HepG2 (cell line): Measurements from ENCODE around the gene WRAP73. TPM values are rescaled to one million over a fixed set of nuclear protein-coding genes. Genes with fewer than 3 reads are reported as not detected.
A peak's percentile ranks its signal among the peaks of the same experiment; 100 is the strongest.

Source experiments
- BRD4 ChIP-seq: sonication (generic); formaldehyde crosslinking; IDR thresholded peaks from 2 replicates; pipeline ENCODE4 v1.4.0; 2020; ENCODE audit warnings: missing genetic modification reagents
- CBX1 ChIP-seq: IDR thresholded peaks from one replicate; pipeline ENCODE4 v1.6.1; 2016; ENCODE audit warnings: antibody characterized with exemption, low read depth
- CBX2 ChIP-seq, 2 experiments: fragments of 200-600 bp in 1 of 2; sonication (generic); formaldehyde crosslinking in 1 of 2; IDR thresholded peaks; 2 replicates each; pipeline versions ENCODE4 v1.7.0 to v1.8.1; 2018 to 2022; ENCODE audit warnings: low read depth in 2 of 2, low read length in 1 of 2, mild to moderate bottlenecking in 1 of 2, missing genetic modification reagents in 1 of 2
- E2F5 ChIP-seq: sonication (generic); formaldehyde crosslinking; conservative IDR thresholded peaks from 2 replicates; pipeline ENCODE4 v1.4.0; 2020; ENCODE audit warnings: missing genetic modification reagents
- IKZF4 ChIP-seq: sonication (generic); formaldehyde crosslinking; IDR thresholded peaks from 2 replicates; pipeline ENCODE4 v1.5.1; 2020; ENCODE audit warnings: borderline replicate concordance, mild to moderate bottlenecking, low read depth, missing genetic modification reagents; ENCODE audit errors: not compliant biosample characterization
- IKZF5 ChIP-seq: IDR thresholded peaks from 2 replicates; pipeline ENCODE4 v1.6.1; 2018; ENCODE audit warnings: missing genetic modification reagents, mild to moderate bottlenecking, missing compliant biosample characterization
- KDM2A ChIP-seq: sonication (generic); formaldehyde crosslinking; IDR thresholded peaks from 2 replicates; pipeline ENCODE4 v1.4.0; 2020; ENCODE audit warnings: low read depth, missing genetic modification reagents, borderline replicate concordance
- MAZ ChIP-seq, 2 experiments: sonication (generic) in 1 of 2; formaldehyde crosslinking in 1 of 2; IDR thresholded peaks; 2 replicates each; pipeline versions ENCODE4 v1.5.0 to v1.6.1; 2012 to 2020; ENCODE audit warnings: low read depth in 2 of 2, mild to moderate bottlenecking in 2 of 2, borderline replicate concordance in 1 of 2, improper control_type of control experiment in 1 of 2, low read length in 1 of 2, missing genetic modification reagents in 1 of 2, moderate library complexity in 1 of 2
- PRDM15 ChIP-seq: sonication (generic); formaldehyde crosslinking; IDR thresholded peaks from 2 replicates; pipeline ENCODE4 v1.4.0; 2020; ENCODE audit warnings: missing genetic modification reagents
- RBAK ChIP-seq: sonication (generic); formaldehyde crosslinking; IDR thresholded peaks from 2 replicates; pipeline ENCODE4 v1.5.1; 2020; ENCODE audit warnings: mild to moderate bottlenecking, missing genetic modification reagents
- REST ChIP-seq, 2 experiments: IDR thresholded peaks; 2 replicates each; pipeline ENCODE4 v1.6.1; 2011 to 2012; ENCODE audit warnings: low read length in 2 of 2, borderline replicate concordance in 1 of 2, low read depth in 1 of 2, mild to moderate bottlenecking in 1 of 2, moderate library complexity in 1 of 2
- TP53 ChIP-seq: sonication (generic); formaldehyde crosslinking; conservative IDR thresholded peaks from 2 replicates; pipeline ENCODE4 v1.4.0; 2020; ENCODE audit warnings: missing genetic modification reagents
- YEATS4 ChIP-seq: sonication (generic); formaldehyde crosslinking; IDR thresholded peaks from 2 replicates; pipeline ENCODE4 v1.4.0; 2020; ENCODE audit warnings: missing genetic modification reagents, borderline replicate concordance
- ZFP90 ChIP-seq: sonication (generic); formaldehyde crosslinking; IDR thresholded peaks from 2 replicates; pipeline ENCODE4 v1.8.0; 2022; ENCODE audit warnings: missing genetic modification reagents, mild to moderate bottlenecking, inconsistent platforms, borderline replicate concordance
- ZNF136 ChIP-seq: sonication (generic); formaldehyde crosslinking; IDR thresholded peaks from 2 replicates; pipeline ENCODE4 v1.8.1; 2022; ENCODE audit warnings: low read depth, mild to moderate bottlenecking, moderate library complexity, missing genetic modification reagents
- ZNF607 ChIP-seq: sonication (generic); formaldehyde crosslinking; IDR thresholded peaks from 2 replicates; pipeline ENCODE4 v1.5.1; 2020; ENCODE audit warnings: missing genetic modification reagents, mild to moderate bottlenecking, borderline replicate concordance
- ZSCAN25 ChIP-seq: sonication (generic); formaldehyde crosslinking; IDR thresholded peaks from 2 replicates; pipeline ENCODE4 v1.8.0; 2022; ENCODE audit warnings: mild to moderate bottlenecking, missing genetic modification reagents
- polyA plus RNA-seq, 8 experiments: library from polyadenylated mRNA; depleted of rRNA in 3 of 8; stranded (reverse) in 7 of 8; unstranded in 1 of 8; fragments of >200 nt; fragmentation: Illumina TruSeq in 4 of 8; extraction: Trizol in 4 of 8; gene quantifications; 2 replicates each; pipeline versions ENCODE4 v1.2.1 to v1.2.3, GENCODE V29; 2011 to 2016; ENCODE audit warnings: low read depth in 4 of 8, missing spikeins in 1 of 8, mixed read lengths in 1 of 8; ENCODE audit not compliant: insufficient read depth in 1 of 8
- total RNA-seq, 5 experiments: library from RNA; depleted of rRNA; stranded (reverse); fragments of >200 nt; fragmentation: Illumina TruSeq; extraction: Trizol; gene quantifications; 2 replicates each; pipeline ENCODE4 v1.2.3, GENCODE V29; 2016; ENCODE audit warnings: low read depth in 1 of 5

Gene WRAP73
- total and polyA plus RNA-seq, 2 of the 13 experiments (the other 11 are each of a cell fraction or from before 2014, with no cell fraction given): 18.1 to 40.4 TPM

GRCh38 chr1:3625151-3625907, 24.6 kb downstream of the WRAP73 start (continued):
- TF ChIP-seq REST (IDR thresholded peaks at IDR 0.05; ENCODE audit: borderline replicate concordance in 1 of 2, low read depth in 1 of 2, low read length in 2 of 2) (no peak), IKZF4 (CRISPR knock-in tag) (peak; percentile 70), KDM2A (CRISPR knock-in tag) (peak; percentile 45; the same call in 1 of the 2 replicates), CBX1 (no peak), E2F5 (0 out of 2 replicates have a peak, but pooled peaks have one; percentile 54), CBX2 (IDR thresholded peaks at IDR 0.05; ENCODE audit: low read depth, low read length) (no peak), CBX2 (CRISPR knock-in tag; IDR thresholded peaks at IDR 0.05; ENCODE audit: low read depth) (no peak), TP53 (no peak), ZSCAN25 (peak; percentile 68; the same call in 1 of the 2 replicates), ZNF136 (CRISPR knock-in tag) (peak; percentile 88; the same call in 1 of the 2 replicates), BRD4 (no peak), PRDM15 (CRISPR knock-in tag) (no peak), IKZF5 (CRISPR knock-in tag) (0 out of 2 replicates have a peak, but pooled peaks have one; percentile 21), MAZ (IDR thresholded peaks at IDR 0.05; ENCODE audit: borderline replicate concordance, low read depth, low read length) (no peak), MAZ (CRISPR knock-in tag; IDR thresholded peaks at IDR 0.05; ENCODE audit: low read depth) (0 out of 2 replicates have a peak, but pooled peaks have one; percentile 53), ZFP90 (CRISPR knock-in tag) (no peak), YEATS4 (peak; percentile 46; the same call in 1 of the 2 replicates), RBAK (CRISPR knock-in tag) (no peak), ZNF607 (CRISPR knock-in tag) (peak; percentile 67; the same call in 1 of the 2 replicates)
